Tibial nerve (tissue), 4 donors: Measurements from ENCODE around the gene STAT3.

Source experiments
- EP300 ChIP-seq, 2 donors: sonication (generic); formaldehyde crosslinking; IDR thresholded peaks; one replicate each; pipeline ENCODE4 v1.6.1; 2017; ENCODE audit warnings: antibody characterized with exemption in 2 of 2, mild to moderate bottlenecking in 1 of 2
- POLR2A ChIP-seq, 2 donors: fragments of 450-650 bp; IDR thresholded peaks; one replicate each; pipeline ENCODE4 v1.6.1; 2017; ENCODE audit warnings: antibody characterized with exemption in 2 of 2, mild to moderate bottlenecking in 2 of 2, moderate library complexity in 2 of 2
- TF ChIP-seq, protein P1 (sequence below), 5 experiments: fragments of 200-600 bp in 3 of 5; fragments of 450-650 bp in 2 of 5; sonication (generic) in 3 of 5; IDR thresholded peaks; one replicate each; pipeline ENCODE4 v1.5.1; 2016 to 2019; ENCODE audit warnings: antibody characterized with exemption in 5 of 5, mild to moderate bottlenecking in 3 of 5, moderate library complexity in 2 of 5

- TF ChIP-seq POLR2A (IDR thresholded peaks at IDR 0.05) = no peak
- TF ChIP-seq, protein P1, sequence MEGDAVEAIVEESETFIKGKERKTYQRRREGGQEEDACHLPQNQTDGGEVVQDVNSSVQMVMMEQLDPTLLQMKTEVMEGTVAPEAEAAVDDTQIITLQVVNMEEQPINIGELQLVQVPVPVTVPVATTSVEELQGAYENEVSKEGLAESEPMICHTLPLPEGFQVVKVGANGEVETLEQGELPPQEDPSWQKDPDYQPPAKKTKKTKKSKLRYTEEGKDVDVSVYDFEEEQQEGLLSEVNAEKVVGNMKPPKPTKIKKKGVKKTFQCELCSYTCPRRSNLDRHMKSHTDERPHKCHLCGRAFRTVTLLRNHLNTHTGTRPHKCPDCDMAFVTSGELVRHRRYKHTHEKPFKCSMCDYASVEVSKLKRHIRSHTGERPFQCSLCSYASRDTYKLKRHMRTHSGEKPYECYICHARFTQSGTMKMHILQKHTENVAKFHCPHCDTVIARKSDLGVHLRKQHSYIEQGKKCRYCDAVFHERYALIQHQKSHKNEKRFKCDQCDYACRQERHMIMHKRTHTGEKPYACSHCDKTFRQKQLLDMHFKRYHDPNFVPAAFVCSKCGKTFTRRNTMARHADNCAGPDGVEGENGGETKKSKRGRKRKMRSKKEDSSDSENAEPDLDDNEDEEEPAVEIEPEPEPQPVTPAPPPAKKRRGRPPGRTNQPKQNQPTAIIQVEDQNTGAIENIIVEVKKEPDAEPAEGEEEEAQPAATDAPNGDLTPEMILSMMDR (IDR thresholded peaks at IDR 0.05) = no peak
- TF ChIP-seq EP300 (IDR thresholded peaks at IDR 0.05) = no peak
These were observed 77.4 kb downstream of the STAT3 start for GRCh38 chr17:42310787-42311215.
